ENCODE results near the gene USP3.

DNA sequence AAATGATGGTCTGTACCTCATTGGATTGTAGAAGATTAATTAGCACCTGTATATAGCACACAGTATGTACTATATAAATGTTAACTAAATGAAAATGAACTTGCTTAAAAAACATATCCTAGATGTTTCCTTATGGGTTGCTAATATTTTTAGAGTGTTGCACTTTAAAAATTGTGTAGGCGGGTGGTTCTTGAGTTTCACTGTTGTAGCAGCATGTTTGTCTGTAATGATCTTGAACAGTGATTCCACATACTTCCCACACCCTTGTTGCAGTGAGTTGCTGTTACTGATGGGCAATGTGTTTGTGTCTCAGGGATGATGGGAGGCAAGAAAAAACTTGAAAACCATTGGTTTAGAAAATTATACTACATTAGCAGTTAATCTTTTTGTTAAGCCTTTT lies 22.0 kb downstream of the USP3 start:
- TF ChIP-seq, protein P1, sequence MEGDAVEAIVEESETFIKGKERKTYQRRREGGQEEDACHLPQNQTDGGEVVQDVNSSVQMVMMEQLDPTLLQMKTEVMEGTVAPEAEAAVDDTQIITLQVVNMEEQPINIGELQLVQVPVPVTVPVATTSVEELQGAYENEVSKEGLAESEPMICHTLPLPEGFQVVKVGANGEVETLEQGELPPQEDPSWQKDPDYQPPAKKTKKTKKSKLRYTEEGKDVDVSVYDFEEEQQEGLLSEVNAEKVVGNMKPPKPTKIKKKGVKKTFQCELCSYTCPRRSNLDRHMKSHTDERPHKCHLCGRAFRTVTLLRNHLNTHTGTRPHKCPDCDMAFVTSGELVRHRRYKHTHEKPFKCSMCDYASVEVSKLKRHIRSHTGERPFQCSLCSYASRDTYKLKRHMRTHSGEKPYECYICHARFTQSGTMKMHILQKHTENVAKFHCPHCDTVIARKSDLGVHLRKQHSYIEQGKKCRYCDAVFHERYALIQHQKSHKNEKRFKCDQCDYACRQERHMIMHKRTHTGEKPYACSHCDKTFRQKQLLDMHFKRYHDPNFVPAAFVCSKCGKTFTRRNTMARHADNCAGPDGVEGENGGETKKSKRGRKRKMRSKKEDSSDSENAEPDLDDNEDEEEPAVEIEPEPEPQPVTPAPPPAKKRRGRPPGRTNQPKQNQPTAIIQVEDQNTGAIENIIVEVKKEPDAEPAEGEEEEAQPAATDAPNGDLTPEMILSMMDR (IDR thresholded peaks at IDR 0.05 in 4 of 5, conservative IDR thresholded peaks at IDR 0.05 in 1 of 5), result no peak
- TF ChIP-seq POLR2A (IDR thresholded peaks at IDR 0.05), result no peak

Data from gastrocnemius medialis (tissue), 4 donors.